C4-2B (cell line): ENCODE results near the gene LRP1B.

Source experiments
- CTCF ChIP-seq: fragments of 450-650 bp; conservative IDR thresholded peaks from 2 replicates; pipeline ENCODE4 v1.5.1; 2017; ENCODE audit warnings: mild to moderate bottlenecking
- ZFX ChIP-seq: fragments of 450-650 bp; IDR thresholded peaks from 2 replicates; pipeline ENCODE4 v1.6.1; 2017

DNA sequence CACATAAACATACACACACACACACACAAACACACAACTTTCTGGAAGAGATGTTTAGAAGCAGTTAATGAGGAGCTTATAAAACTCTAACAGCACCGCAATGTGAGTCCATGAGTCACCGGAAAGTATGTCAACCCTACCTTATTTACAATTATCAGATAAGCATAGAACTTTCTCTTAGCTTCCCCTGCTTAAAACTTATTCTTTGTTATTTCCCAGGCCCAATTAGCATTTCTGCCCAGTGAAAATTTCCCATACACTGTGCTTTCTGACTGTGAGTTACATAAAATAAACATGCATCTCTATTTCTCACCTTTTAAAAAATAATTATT lies 737.6 kb downstream of the LRP1B start:
- TF ChIP-seq CTCF (no peak), ZFX (no peak)
